GM18861 (cell line): Measurements from ENCODE around the gene FNTB.

ENCODE experiments used
- ATAC-seq: cut with Tn5 transposase; IDR thresholded peaks from one replicate; pipeline ENCODE4 v1.9.1; 2021; ENCODE audit not compliant: unreplicated experiment

Gene FNTB

DNA sequence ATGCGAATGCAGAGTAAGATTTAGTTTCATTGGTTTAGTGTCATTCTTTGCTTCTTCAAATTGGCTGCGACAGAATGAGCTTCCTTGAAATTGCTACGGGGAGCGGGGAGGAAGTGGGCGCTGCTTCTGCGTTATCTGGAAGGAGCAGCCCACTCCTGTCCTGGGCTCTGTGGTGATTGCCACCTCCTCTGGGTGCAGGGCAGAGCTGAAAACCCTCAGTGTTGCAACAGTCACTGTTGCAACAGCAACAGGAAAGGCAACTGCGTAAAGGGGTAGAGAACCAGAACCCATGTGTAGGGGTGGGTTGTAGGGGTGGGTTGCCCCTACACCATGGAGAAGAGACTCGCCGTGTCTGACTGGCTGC lies 57.9 kb downstream of the FNTB start:
- no peak for ATAC-seq

- ATAC-seq, result no peak
Observed at GRCh38 chr14:65045006-65045405, 58.3 kb downstream of the FNTB start.

- no peak for ATAC-seq
Observed at GRCh38 chr14:65045709-65046108, 59.0 kb downstream of the FNTB start.

DNA sequence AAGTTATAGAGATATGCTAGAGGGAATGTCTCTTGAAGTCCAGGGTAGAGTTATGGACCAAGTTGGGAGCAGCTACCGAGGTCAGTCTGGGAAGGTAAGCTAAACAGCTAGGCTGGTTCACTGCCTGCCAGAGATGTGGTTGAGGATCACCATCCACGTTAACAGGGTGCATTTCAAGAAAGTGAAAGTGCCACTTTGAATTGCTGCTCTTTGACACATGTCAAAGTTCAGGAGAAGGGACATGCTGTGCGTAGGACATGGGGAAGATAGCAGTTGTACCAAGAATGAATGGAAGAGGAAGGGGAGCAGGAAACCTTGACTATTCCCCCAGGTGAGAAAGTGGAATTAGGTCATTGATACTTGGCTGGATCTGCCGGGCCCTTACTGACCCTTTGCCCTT lies 66.1 kb downstream of the FNTB start:
- no peak for ATAC-seq

DNA sequence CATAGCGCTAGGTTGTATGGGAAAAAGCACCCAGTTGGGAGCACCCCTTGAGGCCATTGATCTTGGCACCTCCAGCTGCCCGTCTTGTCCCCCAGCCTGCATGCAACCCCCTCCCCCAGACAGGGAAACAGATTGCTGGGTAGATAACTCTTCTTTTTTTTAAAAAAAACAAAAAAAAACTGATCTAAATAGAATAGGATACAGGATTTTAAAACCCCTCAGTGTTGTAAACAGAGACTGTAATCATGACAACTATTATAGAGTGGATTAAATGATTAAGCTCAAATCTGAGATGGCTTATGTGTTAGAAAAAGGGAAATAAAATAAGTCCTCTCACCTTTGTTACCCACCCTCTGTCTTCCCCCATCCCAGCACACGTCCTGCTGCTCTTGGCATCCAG lies 66.8 kb downstream of the FNTB start:
- no peak for ATAC-seq

- no peak for ATAC-seq
Observed at GRCh38 chr14:65054471-65055085, 67.9 kb downstream of the FNTB start.

DNA sequence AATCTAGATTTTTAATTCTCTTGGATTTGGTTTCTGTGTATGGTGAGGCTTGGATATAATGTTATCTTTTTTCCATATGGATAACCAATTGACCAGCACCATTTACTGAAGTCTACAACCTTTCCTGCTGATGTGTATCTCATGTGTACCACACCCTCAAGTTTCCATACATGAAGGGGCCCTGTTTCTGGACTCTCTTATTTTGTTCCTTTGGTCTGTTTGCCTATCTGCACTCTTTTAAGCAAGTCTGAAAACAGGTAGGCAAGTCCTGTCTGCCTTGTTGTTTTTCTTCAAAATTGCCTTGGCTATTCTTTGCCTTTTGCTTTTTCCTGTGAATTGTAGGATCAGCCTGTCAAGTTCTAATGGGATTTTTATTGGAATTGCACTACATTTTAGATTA lies 71.0 kb downstream of the FNTB start:
- ATAC-seq, result no peak

GRCh38 chr14:65062096-65063075 lies 75.7 kb downstream of the FNTB start:
- no peak for ATAC-seq

- no peak for ATAC-seq
Observed at GRCh38 chr14:65065719-65066118, 79.0 kb downstream of the FNTB start.

- no peak for ATAC-seq
Observed at GRCh38 chr14:65069874-65070413, 83.2 kb downstream of the FNTB start.

DNA sequence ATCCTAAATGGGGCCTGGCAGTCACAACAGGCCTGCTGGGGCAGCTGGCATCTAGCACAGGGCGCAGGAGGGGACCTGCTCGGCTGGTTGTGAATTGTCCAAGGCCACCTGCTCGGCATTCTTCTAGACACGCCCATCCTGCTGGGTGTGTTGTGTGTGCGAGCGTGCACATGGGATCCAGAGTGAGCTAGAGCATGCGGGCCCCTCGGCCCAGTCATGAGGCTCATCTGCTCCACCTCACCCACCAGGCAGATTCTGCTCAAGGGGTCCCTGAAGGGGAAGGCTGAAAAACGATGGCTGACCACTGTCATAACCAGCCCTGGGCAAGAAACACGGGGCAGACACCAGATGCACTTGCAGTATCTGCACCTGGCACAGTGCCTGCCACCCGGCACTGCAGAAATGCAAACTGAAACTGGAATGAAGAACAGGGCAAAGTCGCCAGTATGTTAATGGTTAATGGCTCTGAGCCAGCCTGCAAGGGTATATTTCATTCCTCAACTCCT lies 83.8 kb downstream of the FNTB start:
- peak; percentile 50 for ATAC-seq

- no peak for ATAC-seq
Observed at GRCh38 chr14:65071544-65071943, 84.8 kb downstream of the FNTB start.

GRCh38 chr14:65072256-65072655 lies 85.6 kb downstream of the FNTB start:
- ATAC-seq, result no peak

DNA sequence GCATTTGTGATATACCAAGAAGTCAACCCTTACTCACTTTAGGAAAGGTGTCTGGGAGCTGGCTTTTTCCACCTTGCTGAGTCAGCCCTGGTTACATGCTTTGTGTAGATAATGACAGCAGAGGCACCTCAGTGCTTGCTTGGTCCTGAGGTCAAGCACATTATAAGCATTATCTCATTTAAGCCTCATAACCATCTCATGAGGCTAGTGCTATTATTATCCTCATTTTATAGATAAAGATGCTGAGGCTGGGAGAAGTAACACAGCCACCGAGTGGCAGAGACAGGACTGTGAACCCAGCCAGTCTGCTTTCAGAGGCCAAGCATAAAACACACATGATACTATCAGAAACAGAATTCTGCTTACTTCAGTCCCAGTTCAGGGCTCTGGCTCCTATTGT lies 86.2 kb downstream of the FNTB start:
- no peak for ATAC-seq

GRCh38 chr14:65073605-65074201 lies 87.0 kb downstream of the FNTB start:
- ATAC-seq, result no peak

GRCh38 chr14:65074449-65075150 lies 87.9 kb downstream of the FNTB start:
- no peak for ATAC-seq

- ATAC-seq, result no peak
Observed at GRCh38 chr14:65075628-65076325, 89.1 kb downstream of the FNTB start.

DNA sequence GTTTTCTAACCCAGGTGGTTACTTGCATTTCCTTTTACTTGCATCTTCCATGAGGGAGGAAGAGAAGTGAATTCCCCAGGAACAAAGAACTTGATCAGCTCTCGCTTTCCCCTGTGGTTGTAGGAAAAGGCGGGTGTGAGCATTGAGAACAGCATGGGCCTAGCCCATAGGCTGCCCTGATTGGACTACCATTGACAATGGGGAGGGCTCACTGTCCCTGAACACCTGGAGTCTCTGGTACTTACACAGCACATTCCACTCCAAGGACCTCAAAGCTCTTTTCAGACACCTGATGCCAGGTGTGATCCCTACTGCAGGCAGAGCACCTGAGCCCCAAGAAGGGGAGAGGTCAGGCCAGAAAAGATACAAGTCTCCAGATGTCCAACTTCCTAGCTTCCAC lies 90.6 kb downstream of the FNTB start:
- ATAC-seq, result no peak

GRCh38 chr14:65079201-65079600 lies 92.5 kb downstream of the FNTB start:
- ATAC-seq, result no peak

DNA sequence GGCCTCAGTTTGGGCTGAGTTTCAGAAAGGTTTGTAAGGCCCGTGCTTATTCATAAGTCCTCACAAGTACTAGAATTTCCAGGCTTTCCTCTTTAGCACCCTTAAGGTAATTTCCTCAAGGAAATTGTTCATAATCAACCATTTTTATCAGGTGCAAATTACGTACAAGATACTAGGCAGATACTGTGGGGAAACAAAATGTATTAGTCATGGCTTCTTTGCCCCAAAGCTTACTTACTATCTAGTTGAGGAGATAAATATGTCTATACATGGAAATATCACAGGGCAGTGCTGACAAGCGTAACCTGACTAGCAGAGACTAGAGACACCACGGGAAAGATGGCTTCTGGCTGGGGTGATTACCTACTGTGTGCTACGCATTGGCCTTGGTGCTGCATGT lies 93.1 kb downstream of the FNTB start:
- ATAC-seq, result no peak
